Stimulated activated CD8-positive, alpha-beta memory T cell treated with anti-CD3 and anti-CD28 coated beads, Interleukin-4, amount 100 ng/mL, for 48 hours (primary cell): ENCODE data around the gene RPS21.

ENCODE experiments used
- DNase-seq: peaks from one replicate; pipeline ENCODE4 v3.0.0-alpha.2; 2020

RPS21 gene

GRCh38 chr20:62428396-62429295 is 41.7 kb downstream of the RPS21 start:
- DNase-seq = no peak

- no peak for DNase-seq
These were observed 42.8 kb downstream of the RPS21 start for GRCh38 chr20:62429455-62430310.

- no peak for DNase-seq
These were observed 43.5 kb downstream of the RPS21 start for GRCh38 chr20:62430311-62430853.

- no peak for DNase-seq
These were observed 44.1 kb downstream of the RPS21 start for GRCh38 chr20:62430866-62431447.

GRCh38 chr20:62433658-62434497 is 47.0 kb downstream of the RPS21 start:
- DNase-seq = no peak

GRCh38 chr20:62436692-62437091 is 49.8 kb downstream of the RPS21 start:
- no peak for DNase-seq

GRCh38 chr20:62437496-62437895 is 50.6 kb downstream of the RPS21 start:
- DNase-seq = no peak

GRCh38 chr20:62437927-62438326 is 51.0 kb downstream of the RPS21 start:
- DNase-seq = no peak
